Fibroblast of lung (primary cell): Measurements from ENCODE around the gene SLC6A16. TPM values are rescaled to one million over a fixed set of nuclear protein-coding genes. Genes with fewer than 3 reads are reported as not detected.

Source experiments
- DNase-seq, 2 donors: peaks; one replicate each; pipeline versions ENCODE4 v3.0.0 to v3.0.0-alpha.2; 2010; ENCODE audit warnings: low read depth in 2 of 2
- H2AFZ ChIP-seq: 2 replicates; pipeline ENCODE4 v1.5.1; 2012; ENCODE audit warnings: low read length, control low read depth, inconsistent platforms
- H3K27ac ChIP-seq: 2 replicates; pipeline ENCODE4 v1.5.1; 2011; ENCODE audit warnings: low read length, control low read depth; ENCODE audit not compliant: insufficient read depth
- H3K27me3 ChIP-seq: 2 replicates; pipeline ENCODE4 v1.5.1; 2011; ENCODE audit warnings: mild to moderate bottlenecking, low read length; ENCODE audit not compliant: control insufficient read depth, insufficient read depth
- H3K36me3 ChIP-seq: 2 replicates; pipeline ENCODE4 v1.5.1; 2011; ENCODE audit warnings: low read length; ENCODE audit not compliant: control insufficient read depth, insufficient read depth
- H3K4me1 ChIP-seq: 2 replicates; pipeline ENCODE4 v1.5.1; 2011; ENCODE audit warnings: low read length; ENCODE audit not compliant: control insufficient read depth, insufficient read depth; ENCODE audit errors: extremely low read depth
- H3K4me2 ChIP-seq: 2 replicates; pipeline ENCODE4 v1.5.1; 2011; ENCODE audit warnings: low read length, control low read depth; ENCODE audit not compliant: insufficient read depth; ENCODE audit errors: extremely low read depth
- H3K4me3 ChIP-seq, 4 experiments: fragments of 200-600 bp in 1 of 4; sonication (generic) in 1 of 4; replicated peaks in 1 of 4; 2 replicates each; pipeline ENCODE4 v1.5.1; 2011 to 2016; ENCODE audit warnings: low read length in 4 of 4, low read depth in 3 of 4, mild to moderate bottlenecking in 3 of 4, control low read depth in 2 of 4, inconsistent platforms in 1 of 4, mixed read lengths in 1 of 4; ENCODE audit not compliant: insufficient read depth in 1 of 4; ENCODE audit errors: control extremely low read depth in 1 of 4
- H3K79me2 ChIP-seq: 2 replicates; pipeline ENCODE4 v1.5.1; 2012; ENCODE audit warnings: mild to moderate bottlenecking, low read length, inconsistent platforms; ENCODE audit not compliant: control insufficient read depth, insufficient read depth
- H3K9ac ChIP-seq: 2 replicates; pipeline ENCODE4 v1.5.1; 2011; ENCODE audit warnings: mild to moderate bottlenecking, low read length, control low read depth; ENCODE audit not compliant: insufficient read depth
- H3K9me3 ChIP-seq: 2 replicates; pipeline ENCODE4 v1.5.1; 2012; ENCODE audit warnings: low read depth, low read length; ENCODE audit not compliant: control insufficient read depth, insufficient read depth
- H4K20me1 ChIP-seq: 2 replicates; pipeline ENCODE4 v1.5.1; 2011; ENCODE audit warnings: low read length; ENCODE audit not compliant: control insufficient read depth, insufficient read depth; ENCODE audit errors: extremely low read depth
- CTCF ChIP-seq, 2 donors: IDR thresholded peaks in 1 of 2; conservative IDR thresholded peaks in 1 of 2; 1 replicate in 1 of 2; 2 replicates in 1 of 2; pipeline ENCODE4 v1.5.1; 2011 to 2012; ENCODE audit warnings: low read length in 2 of 2, control low read depth in 1 of 2, inconsistent platforms in 1 of 2, low read depth in 1 of 2, mild to moderate bottlenecking in 1 of 2
- EZH2 ChIP-seq: IDR thresholded peaks from 2 replicates; pipeline ENCODE4 v1.5.1; 2012; ENCODE audit warnings: low read length, control low read depth, mild to moderate bottlenecking; ENCODE audit errors: missing control alignments
- polyA plus RNA-seq, 2 donors: library from polyadenylated mRNA; depleted of rRNA in 1 of 2; stranded (reverse) in 1 of 2; unstranded in 1 of 2; fragments of >200 nt; gene quantifications; 2 replicates each; pipeline ENCODE4 v1.2.1, GENCODE V29; 2011 to 2012; ENCODE audit warnings: missing spikeins in 1 of 2
- total RNA-seq: library from RNA; depleted of rRNA; stranded (reverse); fragments of >200 nt; gene quantifications from 2 replicates; pipeline ENCODE4 v1.2.1, GENCODE V29; 2014

SLC6A16 gene
- total and polyA plus RNA-seq, 2 donors (not counting 1 experiment from before 2014, with no cell fraction given) = under 0.01 to 0.62 TPM

GRCh38 chr19:49363268-49364082, 38.5 kb upstream of the SLC6A16 start, which contains the start of gene DKKL1:
Gene DKKL1, plus strand, starts transcription at chr19:49363877. Its CDS starts 122 bp downstream, at chr19:49363999.
- Histone ChIP-seq H3K9ac (peak within 1 kb of the TSS; percentile 79), H3K27ac (peak within 1 kb of the TSS; percentile 56), H3K4me2 (peak within 1 kb of the TSS; percentile 88), H3K4me1 (peaks cover 6% of the 10 kb centered on the region), H3K4me3 (peak within 1 kb of the TSS; percentile 67 to 85 (median 82)), H3K9me3 (no peaks in the 10 kb centered on the region), H3K79me2 (peaks cover 3% of the 10 kb centered on the region), H4K20me1 (no peaks in the 10 kb centered on the region), H3K36me3 (peaks cover 5% of the 10 kb centered on the region), H2AFZ (peak within 1 kb of the TSS; percentile 75), H3K27me3 (no peaks in the 10 kb centered on the region)
- peak; percentile 97 to 99 for DNase-seq
- TF ChIP-seq CTCF (conservative IDR thresholded peaks at IDR 0.05 in 1 of 2, IDR thresholded peaks at IDR 0.05 in 1 of 2; ENCODE audit: low read depth in 1 of 2, low read length in 2 of 2) = peak in 1 of 2 donors; percentile 11
- no peak for TF ChIP-seq EZH2

GRCh38 chr19:49362929-49363267, 37.9 kb upstream of the SLC6A16 start:
- Histone ChIP-seq H3K27ac (peak overlapping the region; percentile 56), H3K79me2 (peaks cover 3% of the 10 kb centered on the region), H4K20me1 (no peaks in the 10 kb centered on the region), H2AFZ (peak overlapping the region; percentile 75), H3K4me3 (peak overlapping the region; percentile 67 to 85 (median 82)), H3K9ac (peak overlapping the region; percentile 20), H3K4me1 (peaks cover 6% of the 10 kb centered on the region), H3K27me3 (no peaks in the 10 kb centered on the region), H3K4me2 (peak overlapping the region; percentile 88), H3K36me3 (peaks cover 5% of the 10 kb centered on the region), H3K9me3 (no peaks in the 10 kb centered on the region)
- peak in 1 of 2 donors; percentile 61 for DNase-seq
- TF ChIP-seq CTCF (conservative IDR thresholded peaks at IDR 0.05 in 1 of 2, IDR thresholded peaks at IDR 0.05 in 1 of 2; ENCODE audit: low read depth in 1 of 2, low read length in 2 of 2) = no peak
- no peak for TF ChIP-seq EZH2

GRCh38 chr19:49362048-49362928, 37.3 kb upstream of the SLC6A16 start, which contains the start of gene TEAD2:
Gene TEAD2, minus strand, starts transcription at chr19:49362416. Its CDS starts 2,341 bp downstream, at chr19:49360075.
- peak within 1 kb of the TSS; percentile 75 for H2AFZ ChIP-seq
- peaks cover 6% of the 10 kb centered on the region for H3K4me1 ChIP-seq
- peak within 1 kb of the TSS; percentile 79 for H3K27ac ChIP-seq
- H3K27me3 ChIP-seq = no peaks in the 10 kb centered on the region
- no peak for TF ChIP-seq EZH2
- TF ChIP-seq CTCF (conservative IDR thresholded peaks at IDR 0.05 in 1 of 2, IDR thresholded peaks at IDR 0.05 in 1 of 2; ENCODE audit: low read depth in 1 of 2, low read length in 2 of 2) = no peak
- H3K36me3 ChIP-seq = peaks cover 8% of the 10 kb centered on the region
- H4K20me1 ChIP-seq = no peaks in the 10 kb centered on the region
- peaks cover 3% of the 10 kb centered on the region for H3K79me2 ChIP-seq
- H3K4me2 ChIP-seq = peak within 1 kb of the TSS; percentile 88
- H3K4me3 ChIP-seq = peak within 1 kb of the TSS; percentile 67 to 85 (median 82)
- H3K9me3 ChIP-seq = no peaks in the 10 kb centered on the region
- DNase-seq = peak; percentile 47 to 63
- peak within 1 kb of the TSS; percentile 79 for H3K9ac ChIP-seq
